ENCODE data around the gene WDR88.

DNA sequence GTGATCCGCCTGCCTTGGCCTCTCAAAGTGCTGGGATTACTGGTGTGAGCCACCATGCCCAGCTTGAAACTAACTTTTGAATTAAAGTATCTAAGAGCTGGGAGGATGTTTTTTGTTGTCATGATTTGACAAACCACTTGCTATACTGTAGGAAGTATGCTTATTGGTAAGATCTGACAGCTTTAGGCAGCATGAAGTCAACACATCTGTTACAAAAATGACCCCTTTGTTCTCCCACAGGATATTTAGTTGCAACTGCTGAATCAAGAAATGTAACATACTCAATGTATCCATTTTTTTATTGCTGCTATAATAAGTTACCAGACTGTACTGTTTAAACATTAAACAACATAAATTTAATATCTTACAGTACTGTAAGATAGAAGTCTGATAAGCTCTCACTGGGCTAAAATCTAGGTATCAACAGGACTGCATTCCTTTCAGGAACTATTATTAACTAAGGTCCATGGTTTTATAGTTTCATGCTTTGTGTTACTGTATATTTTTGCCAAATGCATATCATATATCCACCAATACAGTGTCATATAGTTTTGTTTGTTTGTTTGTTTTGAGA, 39.4 kb downstream of the WDR88 start:
- TF ChIP-seq, protein P1, sequence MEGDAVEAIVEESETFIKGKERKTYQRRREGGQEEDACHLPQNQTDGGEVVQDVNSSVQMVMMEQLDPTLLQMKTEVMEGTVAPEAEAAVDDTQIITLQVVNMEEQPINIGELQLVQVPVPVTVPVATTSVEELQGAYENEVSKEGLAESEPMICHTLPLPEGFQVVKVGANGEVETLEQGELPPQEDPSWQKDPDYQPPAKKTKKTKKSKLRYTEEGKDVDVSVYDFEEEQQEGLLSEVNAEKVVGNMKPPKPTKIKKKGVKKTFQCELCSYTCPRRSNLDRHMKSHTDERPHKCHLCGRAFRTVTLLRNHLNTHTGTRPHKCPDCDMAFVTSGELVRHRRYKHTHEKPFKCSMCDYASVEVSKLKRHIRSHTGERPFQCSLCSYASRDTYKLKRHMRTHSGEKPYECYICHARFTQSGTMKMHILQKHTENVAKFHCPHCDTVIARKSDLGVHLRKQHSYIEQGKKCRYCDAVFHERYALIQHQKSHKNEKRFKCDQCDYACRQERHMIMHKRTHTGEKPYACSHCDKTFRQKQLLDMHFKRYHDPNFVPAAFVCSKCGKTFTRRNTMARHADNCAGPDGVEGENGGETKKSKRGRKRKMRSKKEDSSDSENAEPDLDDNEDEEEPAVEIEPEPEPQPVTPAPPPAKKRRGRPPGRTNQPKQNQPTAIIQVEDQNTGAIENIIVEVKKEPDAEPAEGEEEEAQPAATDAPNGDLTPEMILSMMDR (IDR thresholded peaks at IDR 0.05) = no peak
- TF ChIP-seq POLR2A (IDR thresholded peaks at IDR 0.05) (no peak), EP300 (IDR thresholded peaks at IDR 0.05) (no peak), POLR2AphosphoS5 (IDR thresholded peaks at IDR 0.05) (no peak)
